IMR-90 (cell line): Measurements from ENCODE around the gene LRRC70. TPM values are rescaled to one million over a fixed set of nuclear protein-coding genes. Genes with fewer than 3 reads are reported as not detected.

Experiments used
- ATAC-seq: fragments of 200-7000 bp; cut with Tn5 transposase; 2 replicates; pipeline ENCODE4 v1.9.1; 2020; ENCODE audit warnings: low read depth, mild to moderate bottlenecking, moderate library complexity
- BruUV-seq: library from RNA; stranded (reverse); fragments of 400-500 nt; replicated peaks from 2 replicates; lab custom pipeline; 2021; lab: Mats Ljungman, UMichigan
- CTCF ChIA-PET: fragments of 300-600 bp; formaldehyde crosslinking; extraction: SDS; loops from one replicate; lab custom pipeline; 2021; ENCODE audit warnings: antibody characterized with exemption; lab: Yijun Ruan, JAX
- POLR2A ChIA-PET: fragments of 300-600 bp; sonication (Branson Sonifier 250); formaldehyde crosslinking; loops from one replicate; lab custom pipeline; 2022; ENCODE audit warnings: antibody characterized with exemption; ENCODE audit not compliant: unreplicated experiment; lab: Charles Lee
- DNase-seq: peaks from one replicate; pipeline ENCODE4 v3.0.0; 2013
- H2AFZ ChIP-seq: replicated peaks from 2 replicates; pipeline ENCODE3; 2013; ENCODE audit warnings: low read length, mild to moderate bottlenecking; ENCODE audit not compliant: poor library complexity
- H2AK5ac ChIP-seq: 2 replicates; pipeline ENCODE4 v1.6.1; 2013; ENCODE audit warnings: low read depth, low read length, inconsistent platforms
- H2AK9ac ChIP-seq: replicated peaks from 2 replicates; pipeline ENCODE3; 2013; ENCODE audit warnings: mild to moderate bottlenecking, low read depth, low read length, moderate library complexity; ENCODE audit not compliant: poor library complexity
- H2BK120ac ChIP-seq: 2 replicates; pipeline ENCODE4 v1.6.1; 2013; ENCODE audit warnings: low read depth, low read length, inconsistent platforms
- H2BK15ac ChIP-seq: 3 replicates; pipeline ENCODE4 v1.6.1; 2013; ENCODE audit warnings: low read depth, low read length, inconsistent platforms
- H2BK20ac ChIP-seq: 2 replicates; pipeline ENCODE4 v1.6.1; 2013; ENCODE audit warnings: low read depth, mild to moderate bottlenecking, inconsistent platforms, low read length, moderate library complexity
- H2BK5ac ChIP-seq: 2 replicates; pipeline ENCODE4 v1.6.1; 2013; ENCODE audit warnings: mild to moderate bottlenecking, low read depth, low read length, inconsistent platforms; ENCODE audit not compliant: poor library complexity, severe bottlenecking
- H3K14ac ChIP-seq: replicated peaks from 2 replicates; pipeline ENCODE4 v1.6.1; 2013; ENCODE audit warnings: low read depth, low read length, inconsistent platforms
- H3K18ac ChIP-seq: 2 replicates; pipeline ENCODE4 v1.6.1; 2013; ENCODE audit warnings: low read depth, low read length, control low read depth
- H3K23ac ChIP-seq: 2 replicates; pipeline ENCODE4 v1.6.1; 2013; ENCODE audit warnings: low read depth, low read length, inconsistent platforms
- H3K27ac ChIP-seq: 2 replicates; pipeline ENCODE4 v1.5.1; 2013; ENCODE audit warnings: mild to moderate bottlenecking, control low read depth, low read length; ENCODE audit not compliant: insufficient read depth
- H3K27me3 ChIP-seq: 2 replicates; pipeline ENCODE4 v1.6.1; 2013; ENCODE audit warnings: low read length; ENCODE audit not compliant: control insufficient read depth, insufficient read depth
- H3K36me3 ChIP-seq: 2 replicates; pipeline ENCODE4 v1.6.1; 2013; ENCODE audit warnings: low read length, mixed read lengths; ENCODE audit not compliant: control insufficient read depth, insufficient read depth
- H3K4ac ChIP-seq: 2 replicates; pipeline ENCODE4 v1.6.1; 2013; ENCODE audit warnings: low read depth, low read length, inconsistent platforms
- H3K4me1 ChIP-seq: 2 replicates; pipeline ENCODE4 v1.6.1; 2013; ENCODE audit warnings: low read length, mixed read lengths; ENCODE audit not compliant: control insufficient read depth, insufficient read depth
- H3K4me2 ChIP-seq: 2 replicates; pipeline ENCODE4 v1.6.1; 2013; ENCODE audit warnings: low read depth, mild to moderate bottlenecking, control low read depth, low read length, moderate library complexity
- H3K4me3 ChIP-seq: 2 replicates; pipeline ENCODE4 v1.5.1; 2013; ENCODE audit warnings: low read depth, mild to moderate bottlenecking, control low read depth, low read length, moderate library complexity; ENCODE audit not compliant: insufficient read depth
- H3K56ac ChIP-seq: 2 replicates; pipeline ENCODE4 v1.6.1; 2013; ENCODE audit warnings: low read length, inconsistent platforms; ENCODE audit not compliant: insufficient read depth; ENCODE audit errors: extremely low read depth
- H3K79me1 ChIP-seq, 2 experiments: 2 replicates each; pipeline ENCODE4 v1.6.1; 2013; ENCODE audit warnings: low read length in 2 of 2, inconsistent platforms in 1 of 2, low read depth in 1 of 2
- H3K9ac ChIP-seq: 2 replicates; pipeline ENCODE4 v1.6.1; 2013; ENCODE audit warnings: low read depth, low read length, control low read depth
- H3K9me1 ChIP-seq: 2 replicates; pipeline ENCODE4 v1.6.1; 2013; ENCODE audit warnings: low read length, inconsistent platforms; ENCODE audit not compliant: insufficient read depth
- H3K9me3 ChIP-seq: 2 replicates; pipeline ENCODE4 v1.6.1; 2013; ENCODE audit warnings: low read length; ENCODE audit not compliant: control insufficient read depth, insufficient read depth
- H4K20me1 ChIP-seq: 2 replicates; pipeline ENCODE4 v1.6.1; 2013; ENCODE audit warnings: low read length, inconsistent platforms; ENCODE audit not compliant: insufficient read depth
- H4K5ac ChIP-seq: 2 replicates; pipeline ENCODE4 v1.6.1; 2013; ENCODE audit warnings: mild to moderate bottlenecking, low read depth, low read length, control low read depth
- H4K8ac ChIP-seq, 2 experiments: 2 replicates each; pipeline ENCODE4 v1.6.1; 2013; ENCODE audit warnings: low read depth in 2 of 2, low read length in 2 of 2, control low read depth in 1 of 2, inconsistent platforms in 1 of 2
- H4K91ac ChIP-seq: 2 replicates; pipeline ENCODE4 v1.6.1; 2013; ENCODE audit warnings: low read depth, low read length, inconsistent platforms; ENCODE audit not compliant: insufficient read depth
- BHLHE40 ChIP-seq: fragments of 150-350 bp; IDR thresholded peaks from 2 replicates; pipeline ENCODE4 v1.6.1; 2016; ENCODE audit warnings: mild to moderate bottlenecking, low read depth, low read length
- CEBPB ChIP-seq: IDR thresholded peaks from 2 replicates; pipeline ENCODE4 v1.6.1; 2012; ENCODE audit warnings: low read depth, low read length, improper control_type of control experiment
- CHD1 ChIP-seq: IDR thresholded peaks from 2 replicates; pipeline ENCODE4 v1.6.1; 2012; ENCODE audit warnings: low read depth, low read length, improper control_type of control experiment
- CTCF ChIP-seq: conservative IDR thresholded peaks from 2 replicates; pipeline ENCODE4 v1.5.1; 2012; ENCODE audit warnings: mild to moderate bottlenecking, low read depth, low read length, improper control_type of control experiment
- FOS ChIP-seq: fragments of 150-350 bp; IDR thresholded peaks from 2 replicates; pipeline ENCODE4 v1.6.1; 2016; ENCODE audit warnings: low read depth, low read length
- MAFK ChIP-seq: IDR thresholded peaks from 2 replicates; pipeline ENCODE4 v1.6.1; 2012; ENCODE audit warnings: low read depth, low read length, improper control_type of control experiment
- MAZ ChIP-seq: IDR thresholded peaks from 2 replicates; pipeline ENCODE4 v1.6.1; 2012; ENCODE audit warnings: low read depth, mild to moderate bottlenecking, low read length, improper control_type of control experiment, moderate library complexity, borderline replicate concordance
- MXI1 ChIP-seq: IDR thresholded peaks from 2 replicates; pipeline ENCODE4 v1.6.1; 2012; ENCODE audit warnings: low read depth, mild to moderate bottlenecking, low read length, moderate library complexity, borderline replicate concordance
- NFE2L2 ChIP-seq: fragments of 150-350 bp; IDR thresholded peaks from 2 replicates; pipeline ENCODE4 v1.6.1; 2016; ENCODE audit warnings: low read depth, mild to moderate bottlenecking, low read length
- POLR2A ChIP-seq: IDR thresholded peaks from 2 replicates; pipeline ENCODE4 v1.6.1; 2012; ENCODE audit warnings: mild to moderate bottlenecking, low read depth, low read length
- RAD21 ChIP-seq: IDR thresholded peaks from 2 replicates; pipeline ENCODE4 v1.6.1; 2012; ENCODE audit warnings: low read length, improper control_type of control experiment
- RCOR1 ChIP-seq: IDR thresholded peaks from 2 replicates; pipeline ENCODE4 v1.6.1; 2012; ENCODE audit warnings: mild to moderate bottlenecking, low read length, improper control_type of control experiment; ENCODE audit not compliant: insufficient replicate concordance
- RFX5 ChIP-seq: IDR thresholded peaks from 2 replicates; pipeline ENCODE4 v1.8.0; 2012; ENCODE audit warnings: low read depth, mild to moderate bottlenecking, low read length, moderate library complexity
- SMC3 ChIP-seq: fragments of 150-350 bp; IDR thresholded peaks from 2 replicates; pipeline ENCODE4 v1.6.1; 2016; ENCODE audit warnings: low read depth, mild to moderate bottlenecking, antibody characterized with exemption, low read length, moderate library complexity
- WGBS, 2 experiments: methylation state at CpG; one replicate each; pipeline versions ENCODE4 v1.1.5 to v1.1.7; 2013; ENCODE audit warnings: missing lambda C conversion rate in 2 of 2; ENCODE audit not compliant: insufficient read length in 1 of 2; ENCODE audit errors: extremely low coverage in 2 of 2; 5-methylcytosine and 5-hydroxymethylcytosine counted together
- dilution Hi-C: fragments of 300-500 bp; cut with HindIII; formaldehyde crosslinking; loops from one replicate; pipeline ENCODE4 v1.14.3; 2018; ENCODE audit warnings: low sequenced_read_pairs; ENCODE audit not compliant: unreplicated experiment
- in situ Hi-C: fragments of 300-500 bp; cut with MboI; formaldehyde crosslinking; loops from 3 replicates; pipeline ENCODE4 v1.14.3; 2019; ENCODE audit warnings: low sequenced_read_pairs, inconsistent platforms, mixed read lengths
- intact Hi-C: fragments of 100-400 bp; cut with micrococcal nuclease; formaldehyde crosslinking; loops from 2 replicates; pipeline ENCODE4 v1.10.0; 2022
- polyA plus RNA-seq, 3 experiments: library from polyadenylated mRNA; depleted of rRNA; stranded (reverse); fragments of >200 nt; gene quantifications; 2 replicates each; pipeline ENCODE4 v1.2.3, GENCODE V29; 2012; ENCODE audit warnings: low replicate concordance in 1 of 3
- total RNA-seq: library from RNA; depleted of rRNA; stranded (reverse); fragments of >200 nt; gene quantifications from 2 replicates; pipeline ENCODE4 v1.2.3, GENCODE V29; 2012
- TF ChIP-seq, protein P1 (sequence below): fragments of 150-350 bp; IDR thresholded peaks from 2 replicates; pipeline ENCODE4 v1.6.1; 2017; ENCODE audit warnings: mild to moderate bottlenecking, antibody characterized with exemption, low read length, low read depth
- TF ChIP-seq, protein P2 (sequence below): fragments of 150-350 bp; IDR thresholded peaks from 2 replicates; pipeline ENCODE4 v1.6.1; 2016; ENCODE audit warnings: low read depth, mild to moderate bottlenecking, low read length, moderate library complexity, borderline replicate concordance

LRRC70 gene
- total and polyA plus RNA-seq, 2 of the 4 experiments (the other 2 are of a cell fraction) = 0.19 to 0.36 TPM

GRCh38 chr5:62589504-62589903 lies 10.9 kb downstream of the LRRC70 start:
- no CpG with 5 or more reads among the region's 2 CpGs for WGBS, 2 experiments
- H2BK5ac ChIP-seq = no peak overlapping the region
- ATAC-seq = no peak
- H3K9me3 ChIP-seq = no peaks in the 10 kb centered on the region
- in situ Hi-C loops (no loop called here), intact Hi-C loops (no loop called here), dilution Hi-C loops (no loop called here)
- H2BK20ac ChIP-seq = no peak overlapping the region
- H3K4me1 ChIP-seq = peaks cover 2% of the 10 kb centered on the region; the same call in 1 of the 2 replicates
- no peak overlapping the region for H2AK9ac ChIP-seq
- no peak overlapping the region for H2BK15ac ChIP-seq
- no peak overlapping the region for H4K5ac ChIP-seq
- H3K14ac ChIP-seq = no peak overlapping the region
- H3K36me3 ChIP-seq = no peaks in the 10 kb centered on the region
- no peak overlapping the region for H3K27ac ChIP-seq
- H3K4me2 ChIP-seq = no peak overlapping the region
- H3K4ac ChIP-seq = no peak overlapping the region
- H4K91ac ChIP-seq = no peak overlapping the region
- no peak overlapping the region for H3K56ac ChIP-seq
- no peaks in the 10 kb centered on the region for H3K27me3 ChIP-seq
- H4K8ac ChIP-seq = no peak overlapping the region
- no peak overlapping the region for H2AK5ac ChIP-seq
- H4K20me1 ChIP-seq = no peaks in the 10 kb centered on the region
- H3K79me1 ChIP-seq = no peaks in the 10 kb centered on the region; a peak in 1 of 4 replicates
- no peak overlapping the region for H3K18ac ChIP-seq
- DNase-seq = no peak
- H3K9me1 ChIP-seq = peaks cover 5% of the 10 kb centered on the region; the same call in 1 of the 2 replicates
- BruUV-seq = no TSS peak
- H3K9ac ChIP-seq = no peak overlapping the region
- CTCF ChIA-PET = no interaction called here
- H2AFZ ChIP-seq = no peak overlapping the region
- POLR2A ChIA-PET = no interaction called here
- TF ChIP-seq, protein P1, sequence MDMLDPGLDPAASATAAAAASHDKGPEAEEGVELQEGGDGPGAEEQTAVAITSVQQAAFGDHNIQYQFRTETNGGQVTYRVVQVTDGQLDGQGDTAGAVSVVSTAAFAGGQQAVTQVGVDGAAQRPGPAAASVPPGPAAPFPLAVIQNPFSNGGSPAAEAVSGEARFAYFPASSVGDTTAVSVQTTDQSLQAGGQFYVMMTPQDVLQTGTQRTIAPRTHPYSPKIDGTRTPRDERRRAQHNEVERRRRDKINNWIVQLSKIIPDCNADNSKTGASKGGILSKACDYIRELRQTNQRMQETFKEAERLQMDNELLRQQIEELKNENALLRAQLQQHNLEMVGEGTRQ = no peak
- no peak for TF ChIP-seq CEBPB
- no peak for TF ChIP-seq NFE2L2
- no peak for TF ChIP-seq CTCF
- TF ChIP-seq RCOR1 = no peak
- no peak for TF ChIP-seq RFX5
- no peak for TF ChIP-seq MXI1
- TF ChIP-seq MAZ = no peak
- TF ChIP-seq MAFK = no peak
- TF ChIP-seq FOS = no peak
- no peak for TF ChIP-seq POLR2A
- TF ChIP-seq BHLHE40 = no peak
- TF ChIP-seq, protein P2, sequence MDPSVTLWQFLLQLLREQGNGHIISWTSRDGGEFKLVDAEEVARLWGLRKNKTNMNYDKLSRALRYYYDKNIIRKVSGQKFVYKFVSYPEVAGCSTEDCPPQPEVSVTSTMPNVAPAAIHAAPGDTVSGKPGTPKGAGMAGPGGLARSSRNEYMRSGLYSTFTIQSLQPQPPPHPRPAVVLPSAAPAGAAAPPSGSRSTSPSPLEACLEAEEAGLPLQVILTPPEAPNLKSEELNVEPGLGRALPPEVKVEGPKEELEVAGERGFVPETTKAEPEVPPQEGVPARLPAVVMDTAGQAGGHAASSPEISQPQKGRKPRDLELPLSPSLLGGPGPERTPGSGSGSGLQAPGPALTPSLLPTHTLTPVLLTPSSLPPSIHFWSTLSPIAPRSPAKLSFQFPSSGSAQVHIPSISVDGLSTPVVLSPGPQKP = no peak
- no peak for TF ChIP-seq CHD1
- TF ChIP-seq RAD21 = no peak
- TF ChIP-seq SMC3 = no peak
- no peak overlapping the region for H2BK120ac ChIP-seq
- no peak overlapping the region for H3K23ac ChIP-seq
- no peak overlapping the region for H3K4me3 ChIP-seq
